Right hindlimb (tissue), 1 donor: ENCODE results near the gene SURF2.
"Not testable (repeated sequence)": the region's sequence is repeated elsewhere in the genome, so short reads cannot be mapped to it uniquely, and the experiment has no call there.

ENCODE experiments used
- DNase-seq: peaks from one replicate; pipeline ENCODE4 v3.0.0-alpha.2; 2018

SURF2 gene

GRCh38 chr9:133359399-133360175 lies 3.2 kb downstream of the SURF2 start:
- DNase-seq = no peak

- DNase-seq = no peak
These were observed 4.3 kb downstream of the SURF2 start for GRCh38 chr9:133360400-133361393.

GRCh38 chr9:133361507-133362092 lies 5.2 kb downstream of the SURF2 start:
- DNase-seq = no peak

GRCh38 chr9:133362359-133363044 lies 6.2 kb downstream of the SURF2 start:
- DNase-seq = no peak

- DNase-seq = no peak
These were observed 10.1 kb downstream of the SURF2 start for GRCh38 chr9:133366435-133366834.

- no peak for DNase-seq
These were observed 10.9 kb downstream of the SURF2 start for GRCh38 chr9:133367221-133367620.

- no peak for DNase-seq
These were observed 11.4 kb downstream of the SURF2 start for GRCh38 chr9:133367778-133368177.

GRCh38 chr9:133368249-133368881 lies 12.0 kb downstream of the SURF2 start:
- no peak for DNase-seq

- DNase-seq = no peak
These were observed 13.1 kb downstream of the SURF2 start for GRCh38 chr9:133369422-133369821.

- DNase-seq = no peak
These were observed 13.6 kb downstream of the SURF2 start for GRCh38 chr9:133369933-133370332.

- DNase-seq = no peak
These were observed 14.3 kb downstream of the SURF2 start for GRCh38 chr9:133370685-133371084.

GRCh38 chr9:133371261-133371711 lies 14.9 kb downstream of the SURF2 start:
- DNase-seq = no peak

- no peak for DNase-seq
These were observed 15.8 kb downstream of the SURF2 start for GRCh38 chr9:133372144-133372543.

GRCh38 chr9:133374612-133375115 lies 18.3 kb downstream of the SURF2 start:
- DNase-seq = no peak

GRCh38 chr9:133375116-133375723 lies 18.9 kb downstream of the SURF2 start:
- peak; percentile 52 for DNase-seq

- DNase-seq = peak; percentile 97
These were observed 19.6 kb downstream of the SURF2 start, which contains the start of the genes STKLD1 and SURF4 for GRCh38 chr9:133375724-133376654. TSS of gene STKLD1 (plus strand) at chr9:133376366. CDS start at chr9:133376474, 108 bp downstream. TSS of gene SURF4 (minus strand) at chr9:133376060. CDS start at chr9:133375969, 91 bp downstream.

- DNase-seq = not testable (repeated sequence)
These were observed 20.9 kb downstream of the SURF2 start for GRCh38 chr9:133377280-133377679.

GRCh38 chr9:133377721-133378216 lies 21.4 kb downstream of the SURF2 start:
- no peak for DNase-seq

- DNase-seq = no peak
These were observed 22.1 kb downstream of the SURF2 start for GRCh38 chr9:133378408-133378962.
